Suppressor macrophage treated with lipopolysaccharide for 4 hours (primary cell): ENCODE measurements around the gene USP46.

ENCODE experiments used
- DNase-seq: peaks from one replicate; pipeline ENCODE4 v3.0.0-alpha.2; 2020

Gene USP46

DNA sequence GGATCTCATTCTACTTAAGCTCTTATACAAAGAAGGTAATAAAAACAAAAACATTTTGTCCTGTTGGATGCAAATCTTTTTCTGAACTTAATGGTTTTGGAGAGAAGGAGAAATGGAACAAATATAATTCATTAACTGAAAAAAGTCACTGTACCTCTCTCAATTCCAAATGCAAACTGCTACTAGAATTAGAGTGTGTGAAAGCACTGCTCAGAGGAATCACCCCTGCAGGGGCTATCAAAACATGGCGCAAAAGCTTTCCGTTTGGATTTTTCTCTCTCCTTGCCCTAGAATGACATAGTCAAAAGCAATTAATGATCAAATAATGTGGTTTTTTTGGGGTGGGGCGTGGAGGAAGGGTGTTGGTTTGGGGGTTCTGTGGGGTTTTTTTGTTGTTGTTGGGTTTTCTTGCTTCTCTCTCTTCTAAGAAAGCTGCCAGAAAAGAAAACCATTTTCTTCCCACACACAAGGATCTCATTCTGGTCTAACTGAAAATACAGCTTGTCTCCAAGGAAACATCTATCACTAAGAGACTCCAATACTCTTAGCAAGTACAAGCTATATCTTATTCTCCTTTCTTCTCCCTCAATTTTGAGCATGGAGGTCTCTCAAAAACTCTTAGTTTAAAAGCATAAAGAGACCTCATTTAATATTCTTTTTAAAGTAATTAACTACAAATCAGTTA lies 41.6 kb downstream of the USP46 start:
- no peak for DNase-seq

DNA sequence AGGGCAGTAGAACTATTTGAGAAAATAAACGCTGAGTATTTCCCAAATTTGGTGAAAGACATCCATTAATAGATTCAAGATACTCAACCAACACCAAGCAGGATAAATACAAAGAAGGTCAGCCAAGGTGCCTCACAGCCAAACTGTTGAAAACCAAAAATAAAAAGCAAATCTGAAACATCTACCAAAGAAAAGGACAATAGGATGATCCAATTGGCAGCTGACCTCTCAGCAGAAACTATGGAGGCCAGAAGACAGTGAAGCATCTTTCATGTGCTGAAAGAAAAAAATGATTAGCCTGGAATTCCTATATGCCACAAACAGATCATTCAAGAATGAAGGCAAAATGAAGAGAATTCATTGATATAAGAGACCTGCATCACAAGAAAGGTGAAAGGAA lies 44.9 kb downstream of the USP46 start:
- DNase-seq: no peak

DNA sequence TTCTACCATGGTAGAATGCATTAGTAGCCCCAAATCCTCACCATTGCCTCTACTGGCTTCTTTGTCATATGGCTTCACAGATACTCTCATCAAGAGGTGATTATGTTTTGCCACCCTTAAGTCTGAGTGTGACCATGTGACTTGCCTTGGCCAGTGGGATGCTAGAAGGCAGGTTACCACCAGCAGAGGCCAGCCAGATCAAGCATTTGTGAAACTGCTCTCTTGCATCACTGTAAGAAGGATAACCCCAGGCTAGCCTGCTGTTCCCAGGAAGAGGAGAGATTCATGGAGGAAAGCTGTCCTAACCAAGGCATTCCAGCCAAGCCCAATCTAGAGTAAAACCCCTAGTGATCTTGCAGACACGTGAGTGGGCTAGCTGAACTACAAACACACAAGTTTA lies 46.8 kb downstream of the USP46 start:
- DNase-seq: no peak

DNA sequence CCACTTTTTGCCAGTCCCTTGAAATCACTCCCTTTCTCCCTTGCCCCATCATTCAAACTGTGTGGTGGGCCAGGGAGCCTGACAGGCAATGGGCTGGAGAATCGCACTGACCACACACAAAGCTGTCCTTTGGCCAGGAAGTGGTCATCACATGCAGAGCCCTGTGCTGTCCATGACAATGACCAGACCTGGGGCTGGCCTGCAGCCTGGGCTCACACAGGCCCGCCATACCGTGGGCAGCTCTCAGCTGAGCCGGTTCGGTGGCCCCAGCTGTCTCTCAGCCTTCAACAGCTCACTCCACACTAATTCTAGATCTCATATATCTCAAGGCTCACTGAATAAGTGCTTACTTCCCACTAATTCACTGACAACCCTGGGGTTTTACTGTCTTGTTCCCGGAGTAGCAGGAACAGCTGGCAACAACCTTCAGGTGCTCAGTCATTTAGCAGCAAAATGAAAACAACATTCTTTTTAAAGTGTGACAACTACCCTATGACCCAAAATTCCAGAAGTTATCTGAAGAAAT lies 48.0 kb downstream of the USP46 start:
- no peak for DNase-seq

GRCh38 chr4:52606726-52607125 lies 52.4 kb downstream of the USP46 start:
- no peak for DNase-seq

GRCh38 chr4:52606040-52606439 lies 53.1 kb downstream of the USP46 start:
- DNase-seq: no peak

GRCh38 chr4:52604215-52604614 lies 54.9 kb downstream of the USP46 start:
- DNase-seq: no peak

GRCh38 chr4:52600275-52600674 lies 58.8 kb downstream of the USP46 start:
- DNase-seq: no peak

GRCh38 chr4:52595001-52595400 lies 64.1 kb downstream of the USP46 start:
- no peak for DNase-seq

GRCh38 chr4:52592287-52592686 lies 66.8 kb downstream of the USP46 start:
- no peak for DNase-seq

- DNase-seq: no peak
Measured at GRCh38 chr4:52588771-52589591, 70.1 kb downstream of the USP46 start.

GRCh38 chr4:52588097-52588496 lies 71.0 kb downstream of the USP46 start:
- DNase-seq: peak; percentile 8

DNA sequence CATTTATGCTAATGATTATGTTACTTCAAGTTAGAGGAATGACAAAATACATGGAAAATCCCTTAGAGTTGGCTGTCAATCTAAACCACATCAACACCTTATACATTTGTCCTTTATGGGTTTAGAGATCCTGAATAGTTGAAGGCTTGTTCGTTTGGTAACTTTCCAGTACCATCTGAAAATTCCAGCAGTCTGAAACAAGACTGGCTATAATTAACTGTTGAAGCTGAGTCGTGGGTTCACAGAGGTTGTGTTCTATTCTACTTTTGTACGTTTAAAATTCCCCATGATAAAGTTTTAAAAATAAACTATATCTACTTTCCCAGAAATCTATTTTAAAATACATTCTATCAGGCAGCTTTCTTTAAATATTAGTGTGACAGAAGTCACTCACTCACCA lies 73.0 kb downstream of the USP46 start:
- DNase-seq: no peak

- DNase-seq: no peak
Measured at GRCh38 chr4:52585379-52585778, 73.7 kb downstream of the USP46 start.

GRCh38 chr4:52579602-52580272 lies 79.4 kb downstream of the USP46 start:
- no peak for DNase-seq

- DNase-seq: no peak
Measured at GRCh38 chr4:52578951-52579350, 80.2 kb downstream of the USP46 start.

DNA sequence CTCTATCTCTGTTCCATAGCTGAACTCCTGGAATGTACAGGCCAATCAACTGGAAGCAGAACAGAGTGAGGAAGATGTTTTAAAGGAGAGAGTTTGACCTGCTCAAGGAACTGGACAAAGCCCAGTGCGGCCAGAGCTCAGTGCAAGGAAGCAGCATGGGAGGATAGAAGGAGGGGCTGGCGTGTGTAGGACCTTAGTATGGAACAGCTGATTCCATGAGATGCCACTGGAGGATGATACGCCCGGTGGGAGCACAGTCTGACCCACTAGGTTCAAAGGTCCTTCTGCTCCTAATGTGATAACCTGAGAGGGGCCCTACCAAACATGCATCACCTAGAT lies 81.5 kb downstream of the USP46 start:
- no peak for DNase-seq

DNA sequence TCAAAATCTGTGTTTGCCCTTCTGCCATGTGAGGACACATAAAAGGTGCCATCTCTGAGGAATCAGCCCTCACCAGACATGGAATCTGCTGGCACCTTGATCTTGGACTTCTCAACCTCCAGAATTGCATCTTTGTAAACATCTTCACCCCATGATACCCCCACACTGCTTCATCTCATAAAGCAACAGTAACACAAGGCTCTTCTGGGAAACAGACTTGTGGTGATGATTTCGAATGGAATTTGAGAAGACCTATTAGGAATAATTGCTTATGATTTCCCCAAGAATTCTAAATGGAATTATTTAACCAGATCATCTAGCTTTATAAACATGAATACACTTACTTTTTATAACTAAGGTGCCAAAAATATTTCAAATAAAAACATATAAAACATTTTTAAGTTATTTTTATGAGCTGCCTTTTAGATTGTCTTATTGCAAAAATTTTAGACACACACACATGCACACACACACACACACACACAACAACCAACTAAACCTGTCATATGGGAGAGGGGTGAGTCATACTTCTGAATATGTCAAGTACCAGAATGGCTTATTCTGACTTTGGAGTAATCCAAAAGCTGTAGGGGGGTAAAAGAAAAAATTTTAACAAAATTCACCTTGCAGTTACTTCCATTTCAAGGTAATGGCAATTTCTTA lies 82.0 kb downstream of the USP46 start:
- no peak for DNase-seq

- DNase-seq: no peak
Measured at GRCh38 chr4:52576326-52576725, 82.8 kb downstream of the USP46 start.

GRCh38 chr4:52575406-52575805 lies 83.7 kb downstream of the USP46 start:
- no peak for DNase-seq

- DNase-seq: no peak
Measured at GRCh38 chr4:52574036-52574435, 85.1 kb downstream of the USP46 start.

DNA sequence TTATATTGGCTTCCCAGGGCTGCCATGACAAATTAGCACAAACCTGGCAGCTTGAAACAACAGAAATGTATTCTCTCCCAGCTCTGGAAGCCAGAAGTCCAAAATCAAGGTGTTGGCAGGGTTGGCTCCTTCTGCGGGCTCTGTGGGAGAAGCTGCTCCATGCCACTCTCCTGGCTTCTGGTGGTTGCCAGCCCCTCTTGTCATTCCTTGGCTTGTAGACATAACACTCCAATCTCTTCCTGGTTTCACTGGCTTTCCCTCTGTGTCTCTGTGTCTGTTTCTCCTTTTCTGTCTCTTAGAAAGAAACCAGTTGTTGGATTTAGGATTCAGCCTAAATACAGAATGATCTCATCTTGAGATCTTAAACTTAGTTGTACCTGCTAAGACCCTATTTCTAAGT lies 85.5 kb downstream of the USP46 start:
- no peak for DNase-seq

GRCh38 chr4:52572936-52573485 lies 86.1 kb downstream of the USP46 start:
- no peak for DNase-seq
